Occipital lobe (tissue), 2 donors: Measurements from ENCODE around the gene ROR1. TPM values are rescaled to one million over a fixed set of nuclear protein-coding genes. Genes with fewer than 3 reads are reported as not detected.
"Not testable (repeated sequence)": the region's sequence is repeated elsewhere in the genome, so short reads cannot be mapped to it uniquely, and the experiment has no call there.

Experiments
- DNase-seq: peaks from one replicate; lab custom pipeline; 2025; lab: John Stamatoyannopoulos, UW
- total RNA-seq: library from RNA; depleted of rRNA; stranded (reverse); fragments of >200 nt; gene quantifications from one replicate; pipeline ENCODE4 v1.2.3, GENCODE V29; 2014

The ROR1 gene
- total RNA-seq, 1 donor from 2014 or later = 2.5 TPM

- DNase-seq = no peak
Measured at GRCh38 chr1:64092851-64093371, 319.1 kb downstream of the ROR1 start.

GRCh38 chr1:64093941-64094340 lies 320.1 kb downstream of the ROR1 start:
- no peak for DNase-seq

GRCh38 chr1:64095832-64096231 lies 322.0 kb downstream of the ROR1 start:
- no peak for DNase-seq

- no peak for DNase-seq
Measured at GRCh38 chr1:64097859-64098258, 324.0 kb downstream of the ROR1 start.

- no peak for DNase-seq
Measured at GRCh38 chr1:64098436-64098835, 324.6 kb downstream of the ROR1 start.

- DNase-seq = no peak
Measured at GRCh38 chr1:64098846-64099582, 325.2 kb downstream of the ROR1 start.

- DNase-seq = no peak
Measured at GRCh38 chr1:64100791-64101190, 327.0 kb downstream of the ROR1 start.

- not testable (repeated sequence) for DNase-seq
Measured at GRCh38 chr1:64104585-64104984, 330.8 kb downstream of the ROR1 start.

- DNase-seq = no peak
Measured at GRCh38 chr1:64107118-64107519, 333.3 kb downstream of the ROR1 start.

- no peak for DNase-seq
Measured at GRCh38 chr1:64107632-64108031, 333.8 kb downstream of the ROR1 start.

- DNase-seq = no peak
Measured at GRCh38 chr1:64110924-64111777, 337.3 kb downstream of the ROR1 start.

GRCh38 chr1:64111787-64112186 lies 338.0 kb downstream of the ROR1 start:
- DNase-seq = no peak

GRCh38 chr1:64112281-64112680 lies 338.5 kb downstream of the ROR1 start:
- no peak for DNase-seq

- DNase-seq = no peak
Measured at GRCh38 chr1:64114012-64114525, 340.3 kb downstream of the ROR1 start.

GRCh38 chr1:64116537-64116936 lies 342.7 kb downstream of the ROR1 start:
- DNase-seq = no peak

- DNase-seq = no peak
Measured at GRCh38 chr1:64117492-64117891, 343.7 kb downstream of the ROR1 start.

- DNase-seq = no peak
Measured at GRCh38 chr1:64121766-64122385, 348.1 kb downstream of the ROR1 start.

GRCh38 chr1:64122588-64122987 lies 348.8 kb downstream of the ROR1 start:
- DNase-seq = no peak

GRCh38 chr1:64124704-64125440 lies 351.1 kb downstream of the ROR1 start:
- DNase-seq = no peak

- no peak for DNase-seq
Measured at GRCh38 chr1:64126581-64126980, 352.8 kb downstream of the ROR1 start.

- no peak for DNase-seq
Measured at GRCh38 chr1:64127297-64127696, 353.5 kb downstream of the ROR1 start.
